CD4-positive, alpha-beta T cell treated with Interleukin-6 for 4 hours (primary cell): ENCODE measurements around the gene LSM4.
"Not testable (repeated sequence)": the region's sequence is repeated elsewhere in the genome, so short reads cannot be mapped to it uniquely, and the experiment has no call there.

ENCODE experiments used
- DNase-seq: peaks from one replicate; pipeline ENCODE4 v3.0.0-alpha.2; 2020; ENCODE audit warnings: mixed read lengths

Gene LSM4

DNA sequence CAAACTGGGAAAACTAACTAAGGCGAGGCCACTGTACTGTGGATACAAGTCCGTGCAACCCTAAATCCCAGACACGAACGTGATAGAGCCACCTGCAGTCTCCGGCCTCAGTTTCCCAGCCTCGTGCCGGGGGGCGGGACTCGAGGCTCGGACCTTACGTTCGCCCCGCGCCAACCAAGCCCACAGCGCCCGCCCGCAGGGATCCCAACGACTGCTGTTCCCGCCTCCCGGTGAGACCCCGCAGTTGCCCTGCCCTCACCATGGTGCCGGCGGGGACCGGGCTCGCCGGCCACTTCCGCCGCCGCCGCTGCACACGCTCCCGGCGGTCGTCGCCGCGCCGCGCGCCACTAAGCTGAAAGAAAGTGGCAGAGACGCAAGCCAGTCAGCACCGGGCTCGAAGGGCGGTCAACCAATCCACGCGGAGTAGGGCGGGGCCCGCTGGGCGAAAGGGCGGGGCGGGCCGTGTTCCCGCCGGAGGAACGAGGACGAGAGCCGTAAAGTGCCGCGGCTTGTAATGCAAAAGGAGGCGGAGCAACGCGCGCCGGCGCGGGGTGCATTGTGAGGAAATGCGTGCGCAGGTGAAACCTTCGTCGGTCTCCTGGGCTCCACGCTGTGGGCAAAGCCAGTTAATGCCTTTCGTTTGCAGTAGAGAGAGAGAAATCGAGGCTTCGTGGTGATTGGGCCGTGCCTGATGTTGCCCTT is at the start of gene LSM4:
Gene LSM4 (minus strand): TSS at position 318 of the 702 bp plus-strand sequence. CDS start 56 bp downstream, at position 262.
- peak; percentile 100 for DNase-seq

DNA sequence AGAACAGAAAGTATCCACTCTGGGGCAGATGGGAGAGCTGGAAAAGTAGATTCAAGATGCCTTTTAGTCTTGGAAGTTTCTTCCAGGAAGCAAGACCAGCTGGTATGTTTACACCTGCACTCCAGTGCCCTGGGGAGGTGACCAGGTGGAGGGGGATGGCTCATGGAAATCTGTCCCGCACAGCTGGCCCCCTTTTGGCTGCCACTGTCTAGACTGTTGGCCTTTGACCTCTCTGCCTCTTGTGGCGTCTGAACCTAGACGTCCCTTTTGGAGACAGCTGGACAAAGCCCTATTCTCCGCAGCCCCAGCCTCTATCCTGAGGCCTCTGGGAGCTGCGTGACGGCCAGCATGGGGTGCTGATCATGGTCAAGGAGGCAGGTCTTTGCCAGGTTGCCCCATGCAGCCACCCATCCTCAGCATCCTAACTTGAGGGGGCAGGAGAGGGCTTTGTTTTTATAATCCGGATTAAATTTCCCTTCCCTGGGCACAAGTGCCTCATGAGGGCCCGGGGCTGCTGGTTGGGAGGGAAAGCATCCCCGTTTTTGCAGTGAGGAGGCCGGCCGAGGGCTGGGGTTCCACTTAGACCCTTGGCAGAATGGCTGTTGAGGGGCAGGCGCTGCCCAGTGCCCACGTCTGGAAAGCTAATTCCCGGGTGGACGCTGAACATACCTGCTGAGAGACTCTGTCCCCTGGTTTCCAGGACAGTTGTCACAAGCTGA is 45.8 kb upstream of the LSM4 start:
- no peak for DNase-seq

DNA sequence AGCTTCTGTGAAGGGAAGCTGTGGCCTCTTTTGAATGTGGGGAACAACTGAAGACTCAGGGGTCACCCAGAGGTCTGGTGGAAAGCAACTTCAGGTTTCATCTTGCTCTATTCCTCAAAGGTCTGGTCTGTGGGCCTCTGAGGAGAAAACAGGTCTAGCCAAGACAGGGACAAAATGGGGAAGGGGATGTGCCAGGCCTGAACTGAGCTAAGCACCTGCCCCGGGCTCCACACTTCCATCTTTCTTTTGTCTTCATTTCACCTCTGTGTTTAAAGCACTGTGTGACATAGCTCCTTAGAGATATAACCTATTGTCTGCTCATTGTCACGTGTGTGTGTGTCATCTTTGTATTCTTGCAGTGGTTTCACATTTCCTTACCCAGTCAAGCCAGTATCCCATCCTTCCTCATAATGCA is 43.2 kb upstream of the LSM4 start:
- no peak for DNase-seq

DNA sequence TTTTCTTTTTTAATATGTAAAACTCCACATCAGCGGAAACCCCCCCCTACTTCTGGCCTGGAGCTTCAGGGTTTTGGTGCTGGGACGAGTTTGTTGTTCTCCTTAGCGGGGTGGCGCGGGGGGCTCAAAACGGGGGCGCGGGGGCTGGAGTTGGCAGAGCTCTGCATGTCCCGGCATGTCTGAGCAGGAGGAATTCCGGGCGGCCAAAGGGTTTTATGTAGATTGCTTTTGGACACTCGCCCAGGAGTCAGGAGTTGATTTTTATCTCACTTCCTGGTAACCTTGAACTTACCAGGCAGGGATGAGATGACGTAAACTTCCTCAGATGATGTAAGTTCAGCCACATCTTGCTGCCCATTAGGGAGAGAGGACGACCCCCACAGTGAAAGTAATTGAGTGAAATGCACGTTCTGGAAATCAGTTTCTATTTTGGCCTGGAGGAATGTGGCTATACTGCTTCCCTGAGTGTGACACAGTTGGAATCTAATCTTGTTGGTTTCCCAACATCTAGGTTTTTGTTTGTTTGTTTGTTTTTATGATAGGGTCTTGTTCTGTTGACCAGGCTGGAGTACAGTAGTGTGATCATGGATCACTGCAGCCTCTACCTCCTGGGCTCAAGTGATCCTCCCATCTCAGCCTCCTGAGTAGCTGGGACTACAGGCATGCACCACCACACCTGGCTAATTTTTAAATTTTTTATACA is 42.1 kb upstream of the LSM4 start:
- no peak for DNase-seq

DNA sequence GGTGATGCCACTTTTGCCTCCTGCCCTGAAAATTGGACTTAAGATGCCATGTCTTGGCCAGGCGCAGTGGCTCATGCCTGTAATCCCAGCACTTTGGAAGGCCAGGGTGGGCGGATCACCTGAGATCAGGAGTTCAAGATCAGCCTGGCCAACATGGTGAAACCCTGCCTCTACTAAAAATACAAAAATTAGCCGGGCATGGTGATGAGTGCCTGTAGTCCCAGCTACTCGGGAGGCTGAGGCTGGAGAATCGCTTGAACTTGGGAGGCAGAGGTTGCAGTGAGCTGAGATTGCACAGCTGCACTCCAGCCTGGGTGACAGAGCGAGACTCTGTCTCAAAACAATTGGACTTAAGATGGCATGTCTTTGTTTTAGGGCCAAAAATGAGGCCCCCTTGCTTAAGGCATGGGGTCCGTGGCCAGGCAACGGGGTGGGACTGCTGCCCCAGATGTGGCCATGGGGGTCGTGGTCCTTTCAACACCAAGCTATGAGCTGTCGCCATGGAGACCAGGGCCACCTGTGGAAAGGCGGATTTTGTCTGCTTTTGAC is 41.5 kb upstream of the LSM4 start:
- DNase-seq, result not testable (repeated sequence)

DNA sequence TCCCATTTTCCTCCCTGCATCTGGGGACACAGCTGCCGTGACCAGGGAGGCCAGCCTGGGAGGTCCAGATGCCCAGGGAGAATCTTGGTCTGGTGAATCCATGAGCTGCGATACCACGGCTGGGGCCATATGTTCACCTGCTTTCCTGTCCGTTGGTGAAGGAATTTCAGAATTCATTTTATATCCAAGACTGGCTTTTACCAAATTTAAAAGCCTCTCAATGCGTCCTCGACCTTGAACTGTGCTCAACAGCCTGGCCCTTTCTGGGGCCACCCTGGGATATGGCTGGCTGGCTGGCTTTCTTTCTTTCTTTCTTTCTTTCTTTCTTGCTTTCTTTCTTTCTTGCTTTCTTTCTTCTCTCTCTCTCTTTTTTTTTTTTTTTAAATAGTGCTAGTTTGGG is 40.9 kb upstream of the LSM4 start:
- no peak for DNase-seq

DNA sequence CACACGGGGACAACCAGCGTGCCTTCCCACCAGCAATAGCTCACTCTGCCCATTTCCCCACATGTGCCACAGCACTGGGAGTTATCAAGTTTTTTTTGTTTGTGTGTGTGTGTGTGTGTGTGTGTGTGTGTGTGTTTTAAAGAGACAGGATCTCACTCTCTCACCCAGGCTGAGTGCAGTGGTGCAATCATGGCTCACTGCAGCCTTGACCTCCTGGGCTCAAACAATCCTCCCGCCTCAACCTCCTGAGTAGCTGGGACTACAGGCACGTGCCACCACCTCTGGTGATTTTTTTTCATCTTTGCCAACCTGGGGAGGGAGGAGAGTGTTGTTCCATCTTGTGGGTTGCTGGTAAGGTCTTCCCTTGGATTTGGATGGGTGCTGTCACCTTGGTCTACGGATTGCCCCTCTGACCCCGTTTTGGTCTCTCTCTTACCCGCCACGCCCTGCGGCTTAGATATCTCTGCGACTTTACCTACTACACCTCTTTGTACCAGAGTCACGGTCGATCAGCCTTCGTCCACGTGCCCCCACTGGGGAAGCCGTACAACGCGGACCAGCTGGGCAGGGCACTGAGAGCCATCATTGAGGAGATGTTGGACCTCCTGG is 40.2 kb upstream of the LSM4 start:
- no peak for DNase-seq

DNA sequence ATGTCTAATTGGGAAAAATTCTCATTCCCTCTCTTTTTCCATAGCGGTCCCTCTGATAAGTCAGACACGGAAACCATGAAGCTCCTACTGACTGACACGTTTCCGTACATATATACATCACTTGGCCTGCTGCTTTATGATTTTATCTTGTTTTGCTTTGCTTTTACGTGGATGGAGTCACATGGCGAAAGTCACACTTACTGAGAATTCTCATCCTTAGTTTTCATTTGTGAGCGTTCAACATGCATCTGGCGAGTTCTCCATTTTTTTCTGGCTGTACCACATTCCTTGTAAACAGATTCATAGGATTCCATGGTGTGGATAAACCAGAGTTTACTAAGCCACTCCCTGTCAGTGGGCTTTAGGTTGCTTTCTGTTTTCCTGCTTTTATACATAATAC is 38.8 kb upstream of the LSM4 start:
- DNase-seq, result no peak

DNA sequence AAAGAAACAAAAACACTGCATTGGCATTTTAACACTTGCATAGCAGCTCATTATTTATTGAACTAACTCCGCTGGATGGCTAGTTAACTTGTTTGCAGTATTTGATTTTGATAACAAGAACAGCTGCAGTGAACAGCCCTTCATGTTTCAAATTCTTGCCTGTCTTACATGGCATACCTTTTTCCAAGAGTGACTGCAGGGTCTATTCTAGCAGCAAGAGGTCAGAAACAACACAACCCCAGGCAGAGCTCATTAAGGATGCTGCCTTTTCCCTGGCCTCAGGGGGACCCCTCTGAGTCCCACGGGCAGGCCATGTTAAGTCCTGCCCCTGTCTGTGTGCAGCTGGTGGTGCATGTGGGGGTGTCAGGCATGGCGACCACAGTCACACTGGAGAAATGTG is 34.2 kb upstream of the LSM4 start:
- DNase-seq, result no peak

DNA sequence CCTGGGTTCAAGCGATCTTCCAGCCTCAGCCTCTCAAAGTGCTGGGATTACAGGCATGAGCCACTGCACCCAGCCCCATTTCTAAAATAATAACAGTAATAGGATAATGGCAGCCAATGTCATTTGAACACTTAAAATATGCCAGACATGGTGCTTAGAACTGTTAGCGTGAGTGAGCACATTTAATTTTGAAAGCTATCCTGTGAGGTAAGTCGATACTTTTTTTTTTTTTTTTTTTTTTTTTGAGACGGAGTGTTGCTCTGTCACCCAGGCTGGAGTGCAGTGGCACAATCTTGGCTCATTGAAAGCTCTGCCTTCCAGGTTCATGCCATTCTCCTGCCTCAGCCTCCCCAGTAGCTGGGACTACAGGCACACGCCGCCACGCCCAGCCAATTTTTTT is 31.9 kb upstream of the LSM4 start:
- not testable (repeated sequence) for DNase-seq

DNA sequence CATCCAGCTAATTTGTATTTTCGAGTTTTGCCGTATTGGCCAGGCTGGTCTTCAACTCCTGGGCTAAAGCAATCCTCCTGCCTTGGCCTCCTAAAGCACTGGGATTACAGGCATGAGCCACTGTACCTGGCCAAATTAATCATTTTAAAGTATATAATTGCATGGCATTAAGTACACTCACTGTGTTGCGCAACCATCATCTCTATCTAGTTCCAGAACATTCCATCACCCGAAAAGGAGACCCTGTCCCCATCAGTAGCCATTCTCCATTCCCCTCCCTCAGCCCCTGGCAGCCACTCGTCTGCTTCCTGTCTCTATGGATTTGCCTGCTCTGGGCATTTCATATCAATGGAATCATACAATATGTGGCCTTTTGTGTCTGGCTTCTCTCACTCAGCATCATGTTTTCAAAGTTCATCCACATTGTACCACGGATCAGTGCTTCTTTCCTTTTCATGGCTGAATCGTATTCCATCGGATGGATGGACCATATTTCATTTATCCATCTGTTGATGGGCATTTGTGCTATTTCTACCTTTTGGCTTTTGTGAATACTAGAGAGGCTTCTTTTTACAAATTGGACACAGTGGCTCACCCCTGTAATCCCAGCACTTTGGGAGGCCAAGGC is 30.6 kb upstream of the LSM4 start:
- DNase-seq, result no peak

DNA sequence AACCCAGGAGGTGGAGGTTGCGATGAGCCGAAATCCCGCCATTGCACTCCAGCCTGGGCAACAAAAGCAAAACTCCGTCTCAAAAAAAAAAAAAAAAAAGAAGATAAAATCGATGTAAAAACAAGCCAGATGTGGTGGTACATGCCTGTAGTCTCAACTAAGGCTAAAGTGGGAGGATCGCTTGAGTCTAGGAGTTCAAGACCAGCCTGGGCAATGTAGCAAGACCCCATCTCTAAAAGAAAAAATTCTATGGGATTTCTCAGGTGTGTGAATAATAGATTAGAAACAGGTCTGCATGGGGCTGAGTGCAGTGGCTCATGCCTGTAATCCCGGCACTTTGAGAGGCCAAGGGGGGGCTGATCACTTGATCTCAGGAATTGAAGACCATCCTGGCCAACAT is 28.7 kb upstream of the LSM4 start:
- DNase-seq, result no peak

DNA sequence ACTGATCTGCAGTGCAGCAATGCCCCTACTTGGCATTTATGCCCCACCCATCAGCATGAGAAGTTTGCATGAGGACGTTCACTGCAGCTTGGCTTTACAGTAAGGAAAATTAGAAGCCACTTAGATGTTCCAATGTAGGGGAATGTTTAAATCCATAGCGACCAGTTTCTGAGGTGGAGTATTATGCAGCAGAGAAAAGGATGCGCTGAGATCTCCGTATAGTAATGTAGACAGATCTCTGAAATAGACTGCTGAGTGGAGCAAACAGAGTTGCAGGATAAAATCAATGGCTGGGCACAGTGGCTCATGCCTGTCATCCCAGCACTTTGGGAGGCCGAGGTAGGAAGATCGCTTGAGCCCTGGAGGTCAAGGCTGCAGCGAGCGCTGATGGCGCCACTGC is 27.6 kb upstream of the LSM4 start:
- no peak for DNase-seq

DNA sequence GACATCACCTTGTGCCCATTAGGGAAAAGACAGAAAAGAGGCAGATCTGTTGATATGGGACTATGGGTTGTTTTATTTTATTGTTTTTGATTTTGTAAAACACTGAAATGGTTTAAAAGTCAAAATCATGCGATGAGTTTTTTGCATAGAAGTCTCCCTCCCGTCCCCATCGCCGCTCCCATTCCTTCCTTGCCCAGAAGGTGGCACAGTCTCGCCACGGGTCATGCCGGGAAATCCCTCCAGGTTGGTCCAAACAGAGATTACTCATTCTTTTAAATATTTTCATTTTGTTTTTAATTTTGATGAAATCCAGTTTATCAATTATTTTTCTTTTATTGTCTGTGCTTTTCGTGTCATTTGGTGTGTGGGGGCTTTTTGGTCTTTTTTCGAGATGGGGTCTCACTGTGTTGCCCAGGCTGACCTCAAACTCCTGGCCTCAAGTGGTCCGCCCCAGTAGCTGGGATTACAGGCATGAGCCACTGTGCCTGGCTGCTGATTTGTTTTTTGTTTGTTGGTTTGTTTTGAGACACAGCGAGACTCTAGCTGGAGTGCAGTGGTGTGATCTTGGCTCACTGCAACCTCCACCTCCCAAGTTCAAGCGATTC is 26.8 kb upstream of the LSM4 start:
- peak; percentile 18 for DNase-seq

DNA sequence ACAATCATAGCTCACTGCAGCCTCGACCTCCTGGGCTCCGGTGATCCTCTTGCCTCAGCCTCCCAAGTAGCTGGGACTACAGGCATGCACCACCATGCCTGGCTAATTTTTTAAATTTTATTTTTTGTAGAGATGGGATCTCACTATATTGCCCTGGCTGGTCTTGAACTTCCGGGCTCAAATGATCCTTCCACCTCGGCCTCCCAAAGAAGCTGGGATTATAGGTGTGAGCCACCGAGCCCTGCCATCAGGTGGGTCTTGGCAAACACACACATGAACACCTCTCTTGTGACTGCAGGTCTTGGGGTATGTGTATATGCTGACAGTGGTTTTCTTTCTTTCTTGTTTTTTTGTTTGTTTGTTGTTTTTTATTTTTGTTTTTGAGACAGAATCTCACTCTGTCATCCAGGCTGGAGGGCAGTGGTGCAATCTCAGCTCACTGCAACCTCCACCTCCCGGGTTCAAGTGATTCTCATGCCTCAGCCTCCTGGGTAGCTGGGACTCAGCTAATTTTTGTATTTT is 26.0 kb upstream of the LSM4 start:
- DNase-seq, result not testable (repeated sequence)

DNA sequence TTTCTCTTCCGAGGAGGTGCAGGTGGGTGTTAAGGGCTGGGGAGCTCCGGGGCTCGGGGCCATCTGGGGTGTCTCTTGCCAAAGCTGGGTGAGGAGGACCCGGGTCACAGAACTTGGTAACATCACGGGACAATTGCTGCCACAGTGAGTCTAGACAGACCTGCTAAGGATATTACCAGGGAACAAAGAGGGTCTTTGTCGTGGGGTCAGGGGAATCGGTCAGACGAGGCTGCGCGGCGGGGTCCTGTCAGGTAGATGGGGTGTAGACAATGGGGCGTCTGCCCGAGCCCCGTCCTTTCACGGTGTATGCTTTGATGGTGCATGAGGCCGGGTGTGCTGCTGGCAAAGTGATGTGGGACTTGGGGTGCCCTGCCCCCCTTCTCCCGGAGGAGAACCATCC is 25.3 kb upstream of the LSM4 start:
- no peak for DNase-seq

DNA sequence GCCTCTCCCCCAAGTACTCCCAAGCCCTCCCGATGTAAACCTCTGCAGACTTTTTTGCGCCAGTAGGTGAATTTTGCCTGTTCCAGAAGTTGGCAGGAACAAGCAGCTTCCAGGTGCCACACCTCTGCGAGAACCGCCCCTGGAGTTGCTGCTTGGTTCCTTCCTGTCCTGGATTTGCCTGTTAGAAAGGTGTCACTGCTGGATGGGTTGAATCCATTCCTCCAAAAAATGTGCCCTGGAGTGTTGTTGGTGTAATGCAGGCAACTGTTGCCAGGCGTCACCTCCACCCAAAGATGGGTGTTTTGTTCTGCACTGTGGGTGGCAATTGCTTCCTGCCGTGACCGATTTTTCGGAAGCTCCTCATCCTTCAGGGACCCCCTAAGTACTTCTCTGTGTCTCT is 23.2 kb upstream of the LSM4 start:
- DNase-seq, result no peak

DNA sequence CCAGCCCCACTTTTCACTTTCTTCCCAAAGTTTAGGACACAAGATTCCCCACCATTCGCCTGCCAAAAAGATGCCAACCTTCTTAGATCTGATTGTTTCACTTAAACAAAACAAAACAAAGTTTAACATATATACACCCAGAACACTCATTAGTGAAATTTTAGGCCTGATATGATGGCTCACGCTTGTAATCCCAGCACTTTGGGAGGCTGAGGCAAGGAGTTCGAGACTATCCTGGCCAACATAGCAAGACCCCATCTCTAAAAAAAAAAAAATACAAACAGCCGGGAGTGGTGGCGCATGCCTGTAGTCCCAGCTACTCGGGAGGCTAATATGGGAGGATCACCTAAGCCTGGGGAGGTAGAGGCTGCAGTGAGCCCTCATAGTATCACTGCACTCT is 22.4 kb upstream of the LSM4 start:
- no peak for DNase-seq

DNA sequence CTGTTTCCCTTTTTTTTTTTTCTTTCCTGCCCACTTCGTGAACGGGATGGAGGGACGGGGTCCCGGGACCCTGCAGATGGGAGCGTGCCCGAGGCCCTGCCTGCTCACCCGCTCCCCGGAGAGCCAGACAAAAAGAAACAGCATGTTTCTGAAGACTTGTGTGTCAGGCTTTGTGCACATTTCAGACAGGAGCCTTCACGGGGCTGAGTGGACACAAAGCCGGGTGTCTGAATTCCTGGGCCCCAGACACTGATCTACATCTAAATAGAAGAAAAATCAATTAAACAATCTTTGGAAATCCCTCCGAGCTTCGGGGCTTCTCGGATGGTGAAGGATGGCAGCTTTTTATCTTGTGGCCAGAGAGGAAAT is 21.7 kb upstream of the LSM4 start:
- DNase-seq, result no peak

DNA sequence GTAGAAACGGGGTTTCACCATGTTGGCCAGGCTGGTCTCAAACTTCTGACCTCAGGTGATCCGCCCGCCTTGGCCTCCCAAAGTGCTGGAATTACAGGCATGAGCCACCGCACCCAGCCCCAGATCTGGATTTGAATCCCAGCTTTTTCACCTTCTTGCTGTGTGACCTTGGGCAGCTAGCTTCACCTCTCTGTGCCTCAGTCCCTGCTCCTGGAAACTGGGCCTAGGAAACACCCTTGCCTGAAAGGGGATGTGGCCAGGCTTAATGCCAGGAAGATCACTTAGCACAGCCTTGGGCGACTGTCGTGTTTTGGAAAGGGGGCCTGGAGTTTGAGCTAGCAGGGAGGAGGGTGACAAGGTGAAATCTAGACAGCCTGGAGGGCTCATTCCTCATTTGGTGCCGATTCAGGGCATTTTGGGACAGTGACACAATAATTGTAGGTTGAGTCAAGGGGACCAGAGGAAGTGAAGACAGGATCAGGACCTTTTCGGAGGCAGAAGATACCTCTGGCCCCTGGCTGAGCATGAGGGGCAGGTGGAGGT is 19.3 kb upstream of the LSM4 start:
- DNase-seq, result no peak

DNA sequence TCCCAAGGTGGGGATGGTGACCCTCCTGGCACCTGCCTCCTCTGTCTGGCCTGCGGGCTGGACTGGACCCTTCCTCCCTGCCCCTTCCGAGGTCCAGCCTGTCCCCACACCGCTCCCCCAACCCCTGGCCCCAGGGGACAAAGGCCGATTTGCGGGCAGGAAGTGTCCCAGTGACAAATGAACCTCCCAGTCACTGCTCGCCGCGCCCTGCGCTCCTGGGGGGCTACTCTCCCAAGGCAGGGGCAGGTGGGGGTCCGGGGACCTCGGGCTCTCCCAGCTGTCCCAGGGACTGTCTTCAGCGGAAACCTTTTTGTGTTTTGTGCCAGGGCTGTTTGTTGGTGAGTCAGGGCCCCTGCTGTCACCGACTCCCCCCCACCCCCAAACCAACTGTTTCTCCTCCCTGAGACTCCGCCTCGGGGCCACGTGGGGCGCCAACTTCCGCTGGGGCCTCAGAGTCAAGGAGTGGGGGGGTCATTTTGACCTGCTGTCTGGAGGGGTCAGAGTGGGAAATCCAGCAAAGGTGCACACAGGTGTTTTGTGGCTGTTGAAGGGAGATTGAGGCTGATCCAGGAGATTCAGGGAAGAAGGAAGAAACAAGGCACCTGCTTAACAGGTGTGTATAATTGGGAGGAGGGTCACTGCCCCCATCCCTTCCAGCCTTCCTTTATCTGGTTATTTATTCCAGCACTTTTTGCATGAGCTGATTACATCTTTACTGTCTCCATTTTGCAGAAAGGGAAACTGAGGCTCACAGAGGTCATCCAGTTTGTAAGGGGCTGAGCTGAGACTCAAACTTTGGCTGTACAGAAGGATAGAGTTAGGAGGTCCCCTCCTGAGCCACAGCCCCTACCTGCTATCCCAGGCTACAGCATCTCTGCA is 18.4 kb upstream of the LSM4 start:
- peak; percentile 83 for DNase-seq
